K562 (cell line): ENCODE results near the gene TK1. TPM values are rescaled to one million over a fixed set of nuclear protein-coding genes. Genes with fewer than 3 reads are reported as not detected.
A peak's percentile ranks its signal among the peaks of the same experiment; 100 is the strongest.

Source experiments
- ATF7 ChIP-seq: fragments of 450-650 bp; IDR thresholded peaks from 2 replicates; pipeline ENCODE4 v1.7.1; 2014; ENCODE audit warnings: mild to moderate bottlenecking, moderate library complexity
- BCLAF1 ChIP-seq, 2 experiments: fragments of 450-650 bp in 1 of 2; IDR thresholded peaks; 2 replicates each; pipeline ENCODE4 v1.6.1; 2011 to 2017; ENCODE audit warnings: low read depth in 2 of 2, antibody characterized with exemption in 1 of 2, borderline replicate concordance in 1 of 2, low read length in 1 of 2, mild to moderate bottlenecking in 1 of 2, mixed read lengths in 1 of 2; ENCODE audit not compliant: control insufficient read depth in 1 of 2
- THAP7 ChIP-seq: fragments of 250-450 bp; sonication (Bioruptor Pico); IDR thresholded peaks from 2 replicates; pipeline ENCODE4 v1.5.0; 2021
- ZNF217 ChIP-seq: sonication (generic); formaldehyde crosslinking; IDR thresholded peaks from 2 replicates; pipeline ENCODE4 v1.8.0; 2022; ENCODE audit warnings: mild to moderate bottlenecking, missing genetic modification reagents
- ZNF23 ChIP-seq: fragments of 250-450 bp; sonication (Bioruptor Pico); IDR thresholded peaks from 2 replicates; pipeline ENCODE4 v1.4.0; 2020; ENCODE audit warnings: mild to moderate bottlenecking
- ZNF740 ChIP-seq, 3 experiments: fragments of 200-800 bp in 1 of 3; sonication (Bioruptor generic) in 1 of 3; sonication (generic) in 1 of 3; formaldehyde crosslinking in 1 of 3; IDR thresholded peaks; 2 replicates each; pipeline versions ENCODE4 v1.6.1 to v1.8.0; 2016 to 2022; ENCODE audit warnings: mild to moderate bottlenecking in 2 of 3, missing compliant biosample characterization in 2 of 3, missing genetic modification characterization in 2 of 3, missing genetic modification reagents in 1 of 3
- polyA plus RNA-seq, 8 experiments: library from polyadenylated mRNA; depleted of rRNA in 4 of 8; stranded (reverse) in 5 of 8; unstranded in 3 of 8; fragments of >200 nt; fragmentation: Nextera tagmentation in 2 of 8; fragmentation: Illumina TruSeq in 1 of 8; extraction: Ambion mirVana in 2 of 8; extraction: Trizol in 1 of 8; gene quantifications; 2 replicates each; pipeline versions ENCODE4 v1.2.1 to v1.2.3, GENCODE V29; 2011 to 2014; ENCODE audit warnings: inconsistent platforms in 1 of 8, missing spikeins in 1 of 8
- total RNA-seq, 7 experiments: library from RNA; depleted of rRNA in 6 of 7; stranded (reverse); fragments of >200 nt in 6 of 7; fragmentation: Illumina TruSeq in 2 of 7; extraction: Trizol in 2 of 7; gene quantifications; 2 replicates each; pipeline versions ENCODE4 v1.2.1 to v1.2.3, GENCODE V29; 2011 to 2021; ENCODE audit warnings: low replicate concordance in 1 of 7
- TF ChIP-seq, protein P1 (sequence below), 2 experiments: fragments of 200-800 bp in 1 of 2; sonication (Bioruptor generic) in 1 of 2; sonication (generic) in 1 of 2; formaldehyde crosslinking in 1 of 2; IDR thresholded peaks in 1 of 2; conservative IDR thresholded peaks in 1 of 2; 2 replicates each; pipeline versions ENCODE4 v1.5.0 to v1.6.1; 2016 to 2020; ENCODE audit warnings: missing compliant biosample characterization in 1 of 2, missing genetic modification characterization in 1 of 2, missing genetic modification reagents in 1 of 2

The TK1 gene
- total and polyA plus RNA-seq, 9 of the 15 experiments (the other 6 are each of a cell fraction or from before 2014, with no cell fraction given): 8.4 to 280 (median 103) TPM

- no peak for TF ChIP-seq ZNF740 (CRISPR knock-in tag; IDR thresholded peaks at IDR 0.05)
- TF ChIP-seq ZNF740 (tag; IDR thresholded peaks at IDR 0.05): no peak
- TF ChIP-seq ATF7: peak; percentile 32; the same call in 1 of the 2 replicates
- TF ChIP-seq, protein P1, sequence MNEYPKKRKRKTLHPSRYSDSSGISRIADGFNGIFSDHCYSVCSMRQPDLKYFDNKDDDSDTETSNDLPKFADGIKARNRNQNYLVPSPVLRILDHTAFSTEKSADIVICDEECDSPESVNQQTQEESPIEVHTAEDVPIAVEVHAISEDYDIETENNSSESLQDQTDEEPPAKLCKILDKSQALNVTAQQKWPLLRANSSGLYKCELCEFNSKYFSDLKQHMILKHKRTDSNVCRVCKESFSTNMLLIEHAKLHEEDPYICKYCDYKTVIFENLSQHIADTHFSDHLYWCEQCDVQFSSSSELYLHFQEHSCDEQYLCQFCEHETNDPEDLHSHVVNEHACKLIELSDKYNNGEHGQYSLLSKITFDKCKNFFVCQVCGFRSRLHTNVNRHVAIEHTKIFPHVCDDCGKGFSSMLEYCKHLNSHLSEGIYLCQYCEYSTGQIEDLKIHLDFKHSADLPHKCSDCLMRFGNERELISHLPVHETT (CRISPR knock-in tag; conservative IDR thresholded peaks at IDR 0.05 in 1 of 2, IDR thresholded peaks at IDR 0.05 in 1 of 2): no peak
- TF ChIP-seq BCLAF1 (IDR thresholded peaks at IDR 0.05; ENCODE audit: borderline replicate concordance in 1 of 2, control insufficient read depth in 1 of 2, low read depth in 2 of 2, low read length in 1 of 2): no peak
- TF ChIP-seq THAP7 (CRISPR knock-in tag): no peak
- TF ChIP-seq ZNF23 (CRISPR knock-in tag): no peak
- no peak for TF ChIP-seq ZNF217
Measured at GRCh38 chr17:78154903-78155811, 31.7 kb downstream of the TK1 start (continued).
